Naive thymus-derived CD4-positive, alpha-beta T cell (primary cell): ENCODE measurements around the gene TMIE. TPM values are rescaled to one million over a fixed set of nuclear protein-coding genes. Genes with fewer than 3 reads are reported as not detected.

Source experiments
- polyA plus RNA-seq, 2 donors: library from polyadenylated mRNA; unstranded; fragments of 300-500 nt; fragmentation: Illumina TruSeq; gene quantifications; one replicate each; pipeline ENCODE4 v1.2.3, GENCODE V29; 2021
- total RNA-seq, 6 experiments: library from RNA in 5 of 6; stranded (reverse) in 5 of 6; gene quantifications; 1 replicate in 5 of 6; 2 replicates in 1 of 6; pipeline ENCODE4 v1.2.3 and lab custom pipeline; 2021 to 2026

Gene TMIE
- total and polyA plus RNA-seq, 7 experiments from 2014 or later = 0.31 to 5.6 (median 5.1) TPM

Other genes with a start within 250 kb of the TMIE start
- gene LTF, start 236.5 kb upstream of the TMIE start, total RNA-seq = under 1 TPM in 1 of 5 experiments, not detected in 4; 0.78 TPM
- gene LTF, start 236.5 kb upstream of the TMIE start, polyA plus RNA-seq = not detected
- gene RTP3, start 203.4 kb upstream of the TMIE start, total RNA-seq = not detected
- gene RTP3, start 203.4 kb upstream of the TMIE start, polyA plus RNA-seq = not detected
- gene LRRC2, start 135.1 kb upstream of the TMIE start, total RNA-seq = under 1 TPM in 4 of 5 experiments, not detected in 1; 0.10 to 0.35 (median 0.22) TPM
- under 1 TPM in 1 of 2 donors, not detected in 1; 0.48 TPM for gene LRRC2, start 135.1 kb upstream of the TMIE start, polyA plus RNA-seq
- gene FAM240A, start 88.9 kb upstream of the TMIE start, total RNA-seq = not detected
- not detected for gene FAM240A, start 88.9 kb upstream of the TMIE start, polyA plus RNA-seq
- 10 to 100 TPM in 4 of 5 experiments, 1 to 10 TPM in 1; 4.2 to 41.5 (median 31.1) TPM for gene ALS2CL, start 7.7 kb upstream of the TMIE start, total RNA-seq
- 10 to 100 TPM in 1 of 2 donors, 1 to 10 TPM in 1; 6.2 to 12.6 TPM for gene ALS2CL, start 7.7 kb upstream of the TMIE start, polyA plus RNA-seq
- under 1 TPM in 1 of 5 experiments, not detected in 4; 0.11 TPM for gene PRSS50, start 16.5 kb downstream of the TMIE start, total RNA-seq
- not detected for gene PRSS50, start 16.5 kb downstream of the TMIE start, polyA plus RNA-seq
- not detected for gene MYL3, start 162.1 kb downstream of the TMIE start, total RNA-seq
- gene MYL3, start 162.1 kb downstream of the TMIE start, polyA plus RNA-seq = not detected
- not detected for gene PTH1R, start 176.3 kb downstream of the TMIE start, total RNA-seq
- gene PTH1R, start 176.3 kb downstream of the TMIE start, polyA plus RNA-seq = not detected